HL-60 (cell line): ENCODE measurements around the gene KIR2DL3.

Experiments used
- CTCF ChIP-seq: IDR thresholded peaks from one replicate; pipeline ENCODE4 v1.5.1; 2011; ENCODE audit warnings: low read length, control low read depth, inconsistent platforms; ENCODE audit not compliant: insufficient read depth
- GABPA ChIP-seq: IDR thresholded peaks from 2 replicates; pipeline ENCODE4 v1.6.1; 2012; ENCODE audit warnings: low read depth
- POLR2AphosphoS5 ChIP-seq: IDR thresholded peaks from 2 replicates; pipeline ENCODE4 v1.6.1; 2012; ENCODE audit warnings: low read depth
- REST ChIP-seq: IDR thresholded peaks from 2 replicates; pipeline ENCODE4 v1.6.1; 2012; ENCODE audit warnings: low read depth; ENCODE audit not compliant: insufficient replicate concordance

GRCh38 chr19:54727562-54727961, 10.8 kb upstream of the KIR2DL3 start:
- no peak for TF ChIP-seq CTCF
- no peak for TF ChIP-seq POLR2AphosphoS5
- TF ChIP-seq REST: no peak
- no peak for TF ChIP-seq GABPA
